ENCODE results near the gene TAS2R16.

The TAS2R16 gene

DNA sequence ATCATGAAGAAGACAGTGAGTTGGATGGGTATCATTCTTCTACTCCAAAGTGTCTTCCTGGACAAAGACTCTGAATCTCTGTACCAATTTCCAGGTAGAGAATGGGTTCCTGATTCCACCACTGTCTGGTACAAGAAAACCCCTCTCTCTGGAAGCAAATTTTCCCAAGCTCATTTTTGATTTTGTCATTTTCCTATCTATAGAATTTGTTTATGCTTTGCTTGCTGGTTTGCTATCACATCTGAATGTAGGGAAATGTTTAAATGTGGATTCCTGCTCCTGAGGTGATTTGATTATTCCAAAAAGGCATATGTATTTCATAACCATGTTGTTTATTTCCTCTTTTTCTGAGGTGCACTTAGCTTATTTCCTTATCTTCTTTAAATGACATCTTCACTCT, at the start of gene TAS2R16:
Gene TAS2R16, minus strand, starts transcription at position 101 of the 400 bp plus-strand sequence. Its CDS starts 66 bp downstream, at position 35.
- no peak for DNase-seq (ENCODE audit: low spot score)

GRCh38 chr7:123043642-123044041, 48.1 kb upstream of the TAS2R16 start:
- DNase-seq (ENCODE audit: low spot score): no peak

DNA sequence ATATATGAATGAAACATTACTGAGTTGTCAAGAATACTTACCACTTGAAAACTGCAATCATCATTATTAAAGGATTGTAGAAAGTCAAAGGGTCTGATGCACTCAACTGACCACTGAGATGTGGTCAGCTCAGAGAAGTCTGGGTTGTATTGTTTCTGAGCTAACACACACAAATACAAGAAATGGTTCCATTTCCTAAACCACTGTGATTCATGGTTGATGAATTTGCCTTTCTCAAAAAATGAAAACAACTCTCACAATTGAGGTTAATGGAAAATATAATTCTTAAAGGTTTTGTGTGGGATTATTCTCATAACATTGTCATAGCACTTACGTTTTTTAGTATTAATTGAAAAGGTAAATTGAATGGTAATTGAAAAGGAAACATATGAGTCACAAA, 45.6 kb upstream of the TAS2R16 start:
- DNase-seq (ENCODE audit: low spot score): no peak

DNA sequence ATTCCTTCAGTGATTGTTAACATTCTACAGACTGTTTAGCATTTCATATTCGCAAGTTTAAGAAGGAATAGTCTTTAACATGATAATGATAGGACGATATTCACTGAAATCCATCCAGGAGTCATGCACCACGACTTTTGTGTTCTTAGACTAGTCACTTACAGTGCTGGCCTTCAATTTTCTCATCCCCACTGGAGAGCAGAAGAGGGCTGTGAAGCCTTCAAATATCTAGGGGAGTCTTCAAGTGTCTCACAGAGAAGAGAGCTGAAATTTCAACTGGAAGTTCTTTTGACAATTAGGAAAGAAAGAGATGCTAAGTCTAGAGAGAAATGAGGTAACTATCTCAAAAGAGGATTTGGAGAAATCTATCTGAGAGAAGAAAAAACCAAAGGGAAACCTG, 43.8 kb upstream of the TAS2R16 start:
- DNase-seq (ENCODE audit: low spot score): no peak

- DNase-seq (ENCODE audit: low spot score): no peak
Measured at GRCh38 chr7:123034106-123034505, 38.6 kb upstream of the TAS2R16 start.

DNA sequence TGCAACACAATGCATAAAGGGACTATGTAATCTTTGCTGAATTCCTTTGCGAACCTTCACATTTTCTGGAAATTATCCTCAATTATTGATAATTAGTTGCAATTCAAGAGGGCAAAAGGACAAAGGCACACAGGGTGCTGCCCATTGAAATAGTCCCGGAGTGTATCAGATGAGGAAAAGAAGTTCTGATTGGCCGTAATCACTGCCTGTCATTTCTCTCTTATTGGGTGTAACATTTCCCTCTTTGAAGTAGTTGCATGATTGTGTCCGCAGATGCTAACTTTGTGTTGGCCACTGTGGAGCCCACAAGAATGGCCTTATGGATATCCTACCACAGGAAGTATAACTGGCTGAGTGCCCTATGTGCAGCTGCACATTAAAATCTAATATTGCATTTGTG, 35.1 kb upstream of the TAS2R16 start:
- no peak for DNase-seq (ENCODE audit: low spot score)

GRCh38 chr7:123028339-123028738, 32.8 kb upstream of the TAS2R16 start:
- DNase-seq (ENCODE audit: low spot score): no peak

GRCh38 chr7:123026251-123026650, 30.8 kb upstream of the TAS2R16 start:
- DNase-seq (ENCODE audit: low spot score): no peak

GRCh38 chr7:123024989-123025758, 29.7 kb upstream of the TAS2R16 start:
- DNase-seq (ENCODE audit: low spot score): no peak

DNA sequence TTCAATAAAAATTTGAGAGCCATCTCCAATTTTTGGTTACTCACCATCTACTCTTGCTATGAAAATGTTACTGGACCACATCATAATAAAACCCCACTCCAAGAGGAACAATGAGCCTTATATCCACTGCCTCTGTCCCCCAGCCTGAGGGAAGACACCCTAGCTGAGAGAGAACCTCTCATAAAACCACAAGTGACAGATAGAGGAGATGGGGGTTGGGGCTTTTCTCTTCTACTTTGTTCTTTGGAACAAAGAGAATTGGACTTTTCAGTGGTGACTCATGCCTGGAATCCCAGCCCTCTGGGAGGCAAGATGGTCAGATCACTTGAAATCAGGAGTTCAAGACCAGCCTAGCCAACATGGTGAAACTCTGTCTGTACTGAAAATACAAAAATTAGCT, 27.6 kb upstream of the TAS2R16 start:
- DNase-seq (ENCODE audit: low spot score): no peak

GRCh38 chr7:123022576-123022975, 27.1 kb upstream of the TAS2R16 start:
- no peak for DNase-seq (ENCODE audit: low spot score)

DNA sequence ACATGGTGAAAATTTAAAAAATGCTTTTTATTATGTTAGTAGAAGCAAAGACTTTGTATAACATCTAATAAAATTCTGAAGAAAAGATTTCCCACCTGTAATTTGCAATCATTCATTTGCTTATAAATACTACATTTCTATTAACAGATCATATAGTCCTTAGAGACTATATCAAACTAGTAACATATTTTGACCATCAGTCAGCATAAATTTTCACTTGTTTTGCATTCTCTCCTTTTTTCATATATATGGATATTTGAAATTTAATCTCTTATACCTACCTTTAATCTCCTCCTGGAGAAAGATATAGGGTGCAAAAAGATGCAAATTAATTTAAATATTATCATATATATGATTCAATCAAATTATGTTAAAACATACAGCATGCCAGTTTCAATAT, 16.9 kb upstream of the TAS2R16 start:
- DNase-seq (ENCODE audit: low spot score): no peak

- no peak for DNase-seq (ENCODE audit: low spot score)
Measured at GRCh38 chr7:123011766-123012369, 16.4 kb upstream of the TAS2R16 start.

DNA sequence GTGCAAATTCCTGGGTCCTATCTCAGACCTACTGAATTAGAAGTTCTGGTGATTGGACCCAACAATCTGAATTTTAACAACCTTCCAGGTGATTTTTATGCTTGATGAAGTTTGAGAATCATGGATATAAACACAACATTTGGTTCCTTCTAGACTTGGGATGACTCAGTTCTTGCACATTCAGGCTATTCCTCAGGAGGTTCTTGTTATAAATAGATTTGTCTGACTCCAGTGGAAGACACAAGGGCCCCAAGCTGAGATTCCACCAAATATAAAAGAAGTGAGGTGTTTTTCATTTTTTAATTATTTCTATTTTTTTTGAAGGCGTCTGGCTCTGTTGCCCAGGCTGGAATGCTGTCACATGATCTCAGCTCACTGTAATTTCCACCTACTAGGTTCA, 9.4 kb upstream of the TAS2R16 start:
- no peak for DNase-seq (ENCODE audit: low spot score)

GRCh38 chr7:123003539-123004126, 8.1 kb upstream of the TAS2R16 start:
- no peak for DNase-seq (ENCODE audit: low spot score)

GRCh38 chr7:122989577-122989976, 5.9 kb downstream of the TAS2R16 start:
- DNase-seq (ENCODE audit: low spot score): no peak

DNA sequence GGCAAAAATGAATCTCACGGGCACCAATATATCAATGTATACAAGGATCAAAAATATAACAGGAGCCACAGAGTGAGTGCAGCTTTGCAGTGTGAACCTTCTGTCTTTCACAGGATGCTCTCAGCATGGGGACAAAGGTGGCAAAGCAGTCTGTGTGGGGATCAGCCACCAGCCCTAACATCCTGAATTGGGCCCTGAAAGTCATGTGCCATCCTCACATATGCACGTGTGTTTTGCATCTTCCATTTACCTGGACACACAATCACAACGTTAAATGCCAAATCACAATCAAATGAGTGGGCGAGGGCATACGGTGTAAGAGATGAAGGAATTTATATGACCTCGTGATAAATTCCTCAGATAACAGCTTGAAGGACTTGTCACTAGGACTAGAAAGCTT, 6.5 kb downstream of the TAS2R16 start:
- DNase-seq (ENCODE audit: low spot score): no peak

DNA sequence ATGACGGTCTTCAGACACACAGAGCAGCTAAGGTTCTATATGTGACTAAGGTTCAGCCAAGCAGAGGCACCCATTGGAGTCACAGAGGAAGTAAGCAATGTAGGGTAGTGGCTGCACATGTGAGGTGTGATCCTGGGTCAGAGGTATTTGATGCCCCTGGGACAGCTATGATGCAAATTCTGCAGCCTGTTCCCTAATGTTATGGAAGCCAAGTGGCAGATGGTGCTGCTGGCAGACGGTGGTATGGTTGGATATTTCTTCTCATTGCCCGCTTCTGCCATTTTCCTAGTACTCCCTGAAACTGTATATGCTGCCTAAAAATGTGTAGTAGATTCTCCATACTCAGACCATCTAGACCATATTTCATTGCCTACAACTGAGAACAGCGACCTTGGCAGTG, 7.2 kb downstream of the TAS2R16 start:
- DNase-seq (ENCODE audit: low spot score): no peak

- DNase-seq (ENCODE audit: low spot score): no peak
Measured at GRCh38 chr7:122987463-122987862, 8.0 kb downstream of the TAS2R16 start.

- DNase-seq (ENCODE audit: low spot score): no peak
Measured at GRCh38 chr7:122984021-122984420, 11.5 kb downstream of the TAS2R16 start.

GRCh38 chr7:122983261-122983660, 12.2 kb downstream of the TAS2R16 start:
- DNase-seq (ENCODE audit: low spot score): no peak

DNA sequence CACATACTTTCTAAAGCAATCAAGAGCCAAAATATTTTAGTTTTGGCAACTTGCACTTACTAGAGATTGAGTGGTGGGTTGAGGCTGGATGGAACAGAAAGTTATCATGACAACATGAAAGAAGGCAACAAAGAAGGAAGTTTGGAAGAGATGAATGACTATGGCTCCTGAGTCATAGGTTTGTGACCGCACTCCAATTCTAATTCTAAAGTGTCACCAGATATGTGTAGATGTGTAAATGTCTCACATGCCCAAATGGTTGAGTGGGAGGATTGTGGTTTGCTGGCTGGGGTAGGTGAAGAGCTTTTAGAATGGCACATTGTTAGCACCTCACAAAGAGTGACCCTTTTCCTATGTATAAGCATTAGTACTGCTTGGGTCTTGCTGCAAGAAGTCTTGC, 20.2 kb downstream of the TAS2R16 start:
- no peak for DNase-seq (ENCODE audit: low spot score)

DNA sequence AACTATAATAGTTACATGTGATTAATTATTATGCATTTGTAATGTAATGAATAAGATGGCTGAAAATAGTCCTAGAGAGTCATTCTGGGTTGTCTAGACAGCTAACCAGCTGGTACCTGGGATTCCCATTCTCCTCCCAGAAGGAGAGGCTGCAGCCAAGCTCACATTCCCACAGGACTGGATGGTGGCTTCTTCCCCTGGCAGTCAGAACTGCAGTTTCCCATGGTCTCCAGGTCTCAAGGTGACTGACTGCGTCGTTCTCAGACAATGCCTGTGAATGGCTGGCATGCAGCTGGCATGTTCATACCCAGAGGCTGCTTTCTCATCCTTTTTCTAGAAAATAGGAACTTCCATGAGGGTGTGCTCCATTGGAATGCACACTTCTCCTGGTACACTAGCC, 21.3 kb downstream of the TAS2R16 start:
- DNase-seq (ENCODE audit: low spot score): no peak

- DNase-seq (ENCODE audit: low spot score): no peak
Measured at GRCh38 chr7:122972056-122972455, 23.4 kb downstream of the TAS2R16 start.

Data from hepatic stellate cell (primary cell).